GM21360 (cell line): ENCODE data around the gene ESPNL.
A peak's percentile ranks its signal among the peaks of the same experiment; 100 is the strongest.

Experiments
- ATAC-seq: cut with Tn5 transposase; IDR thresholded peaks from one replicate; pipeline ENCODE4 v1.9.1; 2021; ENCODE audit warnings: mild to moderate bottlenecking, moderate library complexity; ENCODE audit not compliant: unreplicated experiment

ESPNL gene

GRCh38 chr2:238155761-238156694 is 55.9 kb downstream of the ESPNL start:
- no peak for ATAC-seq

GRCh38 chr2:238157506-238158017 is 57.4 kb downstream of the ESPNL start:
- ATAC-seq: no peak

GRCh38 chr2:238158018-238158508 is 57.9 kb downstream of the ESPNL start:
- ATAC-seq: no peak

GRCh38 chr2:238158509-238159070 is 58.5 kb downstream of the ESPNL start, which contains the start of gene ERFE:
TSS of gene ERFE (plus strand) at chr2:238158970. CDS start at chr2:238159008, 38 bp downstream.
- peak; percentile 69 for ATAC-seq

- peak; percentile 33 for ATAC-seq
Measured at GRCh38 chr2:238159071-238159539, 59.0 kb downstream of the ESPNL start.

- ATAC-seq: no peak
Measured at GRCh38 chr2:238159661-238160205, 59.6 kb downstream of the ESPNL start.

- ATAC-seq: no peak
Measured at GRCh38 chr2:238160206-238161129, 60.3 kb downstream of the ESPNL start.

GRCh38 chr2:238161291-238162051 is 61.3 kb downstream of the ESPNL start:
- no peak for ATAC-seq

GRCh38 chr2:238162251-238162845 is 62.2 kb downstream of the ESPNL start:
- ATAC-seq: no peak

GRCh38 chr2:238162846-238163441 is 62.8 kb downstream of the ESPNL start:
- ATAC-seq: no peak

- ATAC-seq: no peak
Measured at GRCh38 chr2:238163481-238164198, 63.5 kb downstream of the ESPNL start.

- no peak for ATAC-seq
Measured at GRCh38 chr2:238164906-238165287, 64.8 kb downstream of the ESPNL start.

GRCh38 chr2:238165288-238165921 is 65.3 kb downstream of the ESPNL start:
- no peak for ATAC-seq

GRCh38 chr2:238166391-238167343 is 66.5 kb downstream of the ESPNL start:
- no peak for ATAC-seq

GRCh38 chr2:238167344-238167715 is 67.2 kb downstream of the ESPNL start:
- no peak for ATAC-seq

- ATAC-seq: no peak
Measured at GRCh38 chr2:238167761-238168160, 67.6 kb downstream of the ESPNL start.
